NCI-H510A (cell line): ENCODE data around the gene TPRG1.

Source experiments
- DNase-seq: peaks from one replicate; lab custom pipeline; 2025; lab: John Stamatoyannopoulos, UW

Gene TPRG1

GRCh38 chr3:189355481-189356201, 183.9 kb downstream of the TPRG1 start:
- no peak for DNase-seq

GRCh38 chr3:189360291-189360690, 188.5 kb downstream of the TPRG1 start:
- no peak for DNase-seq

GRCh38 chr3:189361103-189361835, 189.5 kb downstream of the TPRG1 start:
- DNase-seq: no peak

- DNase-seq: no peak
These were observed 192.0 kb downstream of the TPRG1 start for GRCh38 chr3:189363590-189364255.

- DNase-seq: no peak
These were observed 194.1 kb downstream of the TPRG1 start for GRCh38 chr3:189365609-189366564.

- DNase-seq: no peak
These were observed 196.6 kb downstream of the TPRG1 start for GRCh38 chr3:189368384-189368783.

- no peak for DNase-seq
These were observed 197.9 kb downstream of the TPRG1 start for GRCh38 chr3:189369636-189370035.

- DNase-seq: no peak
These were observed 200.5 kb downstream of the TPRG1 start for GRCh38 chr3:189372243-189372642.
